ENCODE measurements around the gene EPB41L3. TPM values are rescaled to one million over a fixed set of nuclear protein-coding genes. Genes with fewer than 3 reads are reported as not detected.

Gene EPB41L3
- total RNA-seq (2014; rRNA removed; shearing (Covaris generic)) = 10.3 and 14.1 TPM in 2 replicates

DNA sequence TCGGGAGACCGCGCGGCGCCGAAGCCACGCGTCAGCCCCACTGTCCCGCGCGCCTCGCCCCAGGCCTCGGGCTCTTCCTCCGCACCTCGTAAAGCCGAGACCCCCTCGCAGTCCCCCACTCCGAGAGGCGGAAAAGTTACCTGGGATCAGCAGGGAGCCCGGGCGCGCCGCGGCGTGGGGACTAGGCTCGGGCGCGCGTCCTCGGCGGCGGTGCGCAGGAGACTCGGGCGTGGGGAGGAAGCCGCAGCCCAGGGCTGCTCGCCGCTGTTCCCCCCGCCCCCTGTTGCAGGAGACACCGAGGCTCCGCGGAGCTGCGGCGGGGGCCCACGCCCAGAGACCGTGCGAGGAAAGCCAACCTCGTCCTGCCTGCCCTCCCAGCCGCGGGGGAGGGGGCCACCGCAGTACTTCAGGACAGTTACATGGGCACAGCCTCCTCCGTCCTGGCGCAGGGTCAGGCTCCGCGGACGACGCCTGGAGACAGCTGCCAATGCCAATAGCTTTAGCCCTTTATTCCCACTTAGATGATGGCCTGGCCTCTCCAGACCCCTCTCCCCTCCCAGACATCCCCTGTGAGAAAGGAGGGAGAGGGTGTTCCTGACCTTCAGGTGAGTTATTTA is at the start of gene EPB41L3:
Gene EPB41L3, minus strand, starts transcription at position 225 of the 617 bp plus-strand sequence. CDS start 54,814 bp downstream, outside the sequence.
- no peak for DNase-seq (ENCODE audit: low spot score)

DNA sequence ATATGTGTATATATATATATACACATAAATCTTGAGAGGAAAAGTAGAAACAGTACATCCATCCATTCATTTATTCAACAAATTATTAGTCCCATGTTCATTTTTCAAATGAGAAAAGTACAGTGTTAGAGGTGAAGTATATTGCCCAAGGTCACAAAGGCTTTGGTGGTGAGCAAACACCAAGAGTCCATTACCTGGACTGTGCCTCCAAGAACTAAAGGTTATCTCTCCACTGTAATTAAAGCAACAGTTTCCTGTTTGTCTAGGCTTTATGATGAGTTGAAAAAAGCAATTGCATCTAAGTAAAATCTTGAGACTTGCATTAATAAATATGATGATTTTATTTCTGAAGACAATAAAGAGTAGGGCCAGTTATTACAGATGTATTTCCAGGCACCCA is 44.7 kb upstream of the EPB41L3 start:
- DNase-seq (ENCODE audit: low spot score) = no peak

DNA sequence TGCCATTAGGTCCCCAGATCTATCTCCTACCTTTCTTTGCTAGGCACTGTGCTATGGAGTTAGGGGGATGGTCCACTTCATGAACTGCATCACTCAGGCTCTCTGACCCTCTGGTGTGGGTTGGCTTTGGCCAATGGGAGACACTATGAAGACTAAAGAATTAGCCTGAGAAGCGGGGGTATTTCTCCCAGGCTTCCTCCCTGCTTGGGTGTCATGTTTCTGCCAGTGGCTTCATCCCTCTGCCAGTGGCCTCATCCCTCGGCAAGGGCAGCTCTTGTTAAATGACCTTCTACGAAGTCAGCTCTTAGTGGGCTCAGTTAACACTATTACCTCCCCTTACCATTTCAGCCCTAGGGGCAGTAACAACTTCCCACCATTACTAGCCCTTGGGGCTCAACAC is 41.9 kb upstream of the EPB41L3 start:
- no peak for DNase-seq (ENCODE audit: low spot score)

DNA sequence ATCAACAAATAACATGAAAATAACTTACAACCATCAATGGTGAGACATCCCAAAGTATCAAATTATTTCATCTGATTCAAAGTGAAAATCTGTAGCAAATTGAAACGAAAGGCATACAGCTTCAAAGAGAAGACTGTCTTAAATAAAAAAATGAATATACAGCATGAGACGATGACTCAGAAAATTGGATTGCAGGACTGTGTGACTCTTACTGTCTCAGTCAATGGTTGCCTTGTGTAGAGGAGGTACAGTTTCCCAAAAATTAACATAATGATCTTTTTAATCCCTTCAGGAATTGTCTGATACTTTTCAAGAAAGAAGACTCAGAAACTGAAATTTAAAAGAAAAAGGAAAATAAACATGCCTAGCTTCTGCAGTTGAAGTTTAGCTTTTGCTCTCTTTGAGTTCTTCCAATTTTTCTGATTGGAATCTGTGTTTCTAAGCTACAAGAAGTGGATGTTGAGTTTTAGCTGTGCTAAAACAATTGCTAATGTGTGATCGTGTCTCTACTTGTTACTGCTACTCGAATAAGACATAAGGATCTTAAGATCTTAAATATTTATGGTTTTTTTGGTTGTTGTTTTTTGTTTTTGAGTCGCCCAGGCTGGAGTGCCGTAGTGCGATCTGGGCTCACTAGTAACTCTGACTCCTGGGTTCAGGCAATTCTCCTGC is 41.1 kb upstream of the EPB41L3 start:
- DNase-seq (ENCODE audit: low spot score) = no peak

DNA sequence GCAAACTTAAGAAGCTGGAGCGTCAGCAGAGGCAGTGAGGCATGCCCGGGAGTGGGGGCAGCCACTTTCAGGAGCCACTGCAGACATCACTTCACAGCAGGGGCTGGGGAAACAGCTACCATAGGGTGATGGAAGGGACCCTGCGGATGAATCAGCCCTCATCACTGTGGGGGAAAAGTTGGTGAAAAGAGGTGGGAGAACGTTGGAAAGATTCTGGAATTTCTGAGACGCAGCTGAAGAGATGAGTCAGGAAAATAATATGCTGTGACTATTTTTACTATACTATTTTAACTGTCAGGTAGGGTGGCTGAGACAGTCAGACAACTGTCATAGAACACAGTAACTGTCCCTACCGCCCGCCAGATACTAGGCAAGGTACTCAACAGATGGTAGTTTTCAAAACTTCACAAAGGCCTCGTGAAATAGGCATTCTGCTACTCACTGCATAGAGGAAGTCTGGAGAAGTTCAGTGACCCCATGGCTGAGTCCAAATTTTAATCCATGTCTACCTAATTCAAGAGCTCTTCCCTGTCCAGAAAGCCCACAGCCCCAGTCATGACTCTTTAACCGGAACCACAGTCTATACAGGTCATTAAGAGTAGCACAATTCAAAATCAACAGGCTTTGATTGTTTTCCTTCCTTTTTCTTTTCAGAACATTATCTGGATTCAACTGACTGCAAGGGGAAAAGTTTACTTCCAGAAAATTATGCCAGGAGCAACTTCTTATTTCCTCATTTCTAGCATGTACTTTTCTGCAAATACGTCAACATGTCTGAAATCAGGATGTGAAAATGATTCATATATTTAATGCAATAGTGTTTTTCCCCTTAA is 39.3 kb upstream of the EPB41L3 start:
- DNase-seq (ENCODE audit: low spot score) = no peak

DNA sequence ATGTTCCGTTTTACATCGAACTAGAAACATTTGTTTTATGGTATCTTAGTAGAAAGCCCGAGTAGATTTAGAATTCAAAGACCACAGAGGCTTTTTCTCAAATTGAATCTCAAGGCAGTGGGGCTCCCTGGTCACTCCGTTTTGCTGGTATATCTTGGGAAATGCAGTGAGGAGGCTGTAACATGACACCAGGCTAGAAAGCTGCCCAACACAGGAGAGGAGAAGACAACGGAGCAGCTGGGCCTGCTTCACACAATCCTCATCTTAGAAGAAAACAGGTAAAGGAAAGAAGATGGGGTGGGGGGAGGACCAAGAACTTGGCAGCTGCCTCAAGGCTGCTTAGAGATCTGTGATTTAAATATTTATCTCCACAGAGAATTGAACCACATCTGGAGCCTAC is 38.3 kb upstream of the EPB41L3 start:
- peak; percentile 14 for DNase-seq (ENCODE audit: low spot score)

DNA sequence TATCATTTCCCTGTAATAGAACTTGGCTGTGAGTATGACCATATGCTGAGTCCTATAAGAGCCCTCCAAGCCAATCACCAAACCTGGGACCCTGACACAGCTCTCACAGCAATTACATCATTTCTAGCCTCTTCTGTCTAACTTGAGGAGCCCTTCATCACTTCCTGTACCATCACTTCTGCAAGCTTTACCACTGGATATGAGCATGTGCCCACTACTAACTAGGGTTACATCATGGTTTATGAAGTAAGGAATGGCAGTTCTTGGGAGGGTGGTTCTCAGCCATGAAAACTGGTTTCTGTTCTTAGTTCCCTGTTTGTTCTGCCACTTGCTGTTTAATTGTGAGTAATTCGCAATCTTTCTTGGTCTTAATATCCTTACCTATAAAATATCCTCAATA is 31.0 kb upstream of the EPB41L3 start:
- DNase-seq (ENCODE audit: low spot score) = no peak

DNA sequence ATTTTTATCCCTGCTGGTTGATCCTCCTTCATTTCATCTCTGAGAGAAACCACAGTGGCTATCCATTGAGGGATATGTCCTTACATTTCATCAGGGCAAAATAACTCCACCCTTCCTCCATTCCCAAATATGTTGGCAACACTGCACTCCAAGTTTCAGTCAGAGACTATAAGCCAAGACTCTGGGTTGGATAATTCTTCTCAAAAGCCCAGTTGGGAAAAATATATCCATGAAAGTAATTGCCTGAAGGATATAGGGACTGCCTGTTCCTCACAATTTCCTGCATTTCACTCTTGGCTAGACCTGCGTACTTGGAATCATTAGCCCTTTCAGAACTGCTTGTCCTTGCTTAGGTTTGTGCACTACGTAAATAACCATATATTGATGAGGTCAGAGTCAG is 27.9 kb upstream of the EPB41L3 start:
- no peak for DNase-seq (ENCODE audit: low spot score)

DNA sequence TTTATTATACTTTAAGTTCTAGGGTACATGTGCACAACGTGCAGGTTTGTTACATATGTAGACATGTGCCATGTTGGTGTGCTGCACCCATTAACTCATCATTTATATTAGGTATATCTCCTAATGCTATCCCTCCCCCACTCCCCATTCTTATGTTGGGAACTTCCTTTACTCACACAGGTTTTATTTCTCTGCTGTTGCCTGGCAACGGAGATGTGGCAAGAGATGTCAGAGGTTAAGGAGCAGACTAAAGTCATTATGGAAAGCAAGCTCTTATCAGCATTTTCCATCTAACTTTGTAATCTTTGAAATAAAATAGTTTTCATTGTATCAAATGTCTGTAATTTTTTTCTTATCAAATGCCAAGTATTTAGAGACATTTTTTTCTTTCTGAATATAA is 26.8 kb upstream of the EPB41L3 start:
- DNase-seq (ENCODE audit: low spot score) = peak; percentile 17

DNA sequence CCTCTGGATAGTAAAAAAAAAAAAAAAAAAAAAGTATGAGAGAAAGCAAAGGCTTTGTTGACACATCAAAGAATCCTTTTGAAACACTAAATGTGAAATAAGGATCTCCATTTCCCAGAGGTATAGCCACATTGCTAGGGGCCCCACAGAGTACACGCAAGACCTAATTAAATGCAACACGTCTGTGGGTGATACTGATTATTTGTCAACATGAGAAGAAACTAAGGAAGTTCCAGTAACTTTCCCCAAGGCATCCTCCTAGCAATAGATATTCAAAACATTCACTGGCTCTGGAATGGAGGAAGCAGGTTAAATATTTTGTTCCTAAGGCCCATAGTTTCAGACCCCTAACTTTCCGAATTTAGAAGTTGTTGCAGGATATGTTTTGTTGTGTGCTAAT is 24.6 kb upstream of the EPB41L3 start:
- no peak for DNase-seq (ENCODE audit: low spot score)

DNA sequence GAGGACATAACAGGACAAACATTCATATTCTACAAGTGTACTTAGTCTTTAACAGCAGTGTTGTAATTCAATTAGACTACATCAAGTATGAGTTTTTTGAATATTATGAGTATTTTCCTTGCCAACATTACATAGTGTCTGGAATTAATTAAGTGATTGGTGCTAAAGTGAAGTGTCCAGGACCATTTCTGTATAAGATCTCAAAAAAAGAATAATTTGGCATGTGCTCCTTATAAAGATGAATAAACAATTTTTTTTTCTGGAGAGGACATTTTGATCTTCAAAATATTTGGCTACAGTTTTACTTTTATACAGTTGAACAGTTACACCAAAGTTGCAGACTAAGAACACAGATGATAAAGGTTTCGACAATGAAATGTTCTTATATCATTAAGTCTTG is 15.1 kb upstream of the EPB41L3 start:
- DNase-seq (ENCODE audit: low spot score) = no peak

DNA sequence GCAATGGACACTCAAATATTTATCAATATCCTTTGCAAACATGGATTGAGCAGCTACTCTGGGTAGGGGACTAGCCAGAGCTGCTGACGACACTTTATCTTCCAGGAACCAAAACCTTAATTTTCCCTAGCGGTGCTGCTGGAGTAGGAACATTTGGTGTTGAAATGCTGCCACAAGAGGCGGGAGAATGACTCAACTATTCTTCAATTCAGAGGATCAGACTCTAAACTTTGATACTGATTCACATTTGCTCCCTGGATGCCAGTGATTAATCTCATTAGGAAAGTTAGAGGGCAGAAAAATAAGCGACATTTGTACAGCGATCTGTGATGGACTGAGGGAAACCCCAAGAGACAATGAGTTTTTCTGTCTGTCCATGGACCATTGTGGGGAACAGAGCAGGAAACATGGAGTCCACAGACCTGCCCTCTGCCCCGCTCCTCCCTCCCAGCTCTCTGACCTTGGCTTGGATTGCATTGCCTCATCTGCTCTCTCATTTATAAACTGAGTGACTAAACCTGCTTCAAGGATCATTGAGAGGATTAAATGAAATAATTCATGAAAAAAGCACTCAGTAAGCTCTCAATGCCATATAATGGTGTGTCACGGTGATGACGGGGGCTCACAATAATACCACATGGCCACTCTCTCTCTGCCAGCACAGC is 12.6 kb upstream of the EPB41L3 start:
- DNase-seq (ENCODE audit: low spot score) = no peak

DNA sequence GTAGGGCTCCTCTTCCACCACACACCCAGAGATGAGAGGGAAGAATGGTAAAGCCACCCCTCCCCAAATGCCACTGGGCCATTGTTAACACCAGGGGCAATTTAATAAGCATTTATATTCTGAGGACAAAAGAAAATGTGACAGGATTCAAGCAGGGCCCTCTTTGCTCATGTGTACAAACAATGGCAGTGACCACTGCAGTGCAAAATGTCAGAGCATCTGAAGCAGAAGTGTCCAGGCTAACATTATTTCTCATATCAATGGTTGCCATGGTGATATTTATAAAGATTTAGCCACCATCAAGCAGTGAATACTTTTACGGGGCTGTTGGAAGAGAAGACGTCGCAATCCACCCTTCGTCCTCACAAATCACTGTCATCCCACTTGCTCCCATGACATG is 10.8 kb upstream of the EPB41L3 start:
- no peak for DNase-seq (ENCODE audit: low spot score)

DNA sequence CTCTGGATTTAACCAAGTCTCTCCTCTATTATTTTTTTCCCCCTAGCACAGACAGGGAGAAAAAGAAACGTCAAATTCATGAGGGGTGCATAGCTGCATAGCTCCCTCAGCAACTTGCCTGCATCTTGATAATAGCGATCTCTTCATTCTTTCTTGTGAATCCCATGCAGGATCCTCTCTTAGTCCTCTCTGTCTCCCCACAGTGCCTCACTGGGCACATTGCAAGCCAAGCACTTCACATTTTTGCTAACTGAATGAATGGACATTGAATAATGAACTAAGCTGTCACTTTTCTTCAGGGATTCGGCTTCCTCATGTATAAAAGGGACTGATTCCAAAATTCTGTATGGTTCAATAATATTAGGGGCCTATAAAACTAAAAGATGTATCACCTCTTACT is 2.9 kb upstream of the EPB41L3 start:
- DNase-seq (ENCODE audit: low spot score) = peak; percentile 16

DNA sequence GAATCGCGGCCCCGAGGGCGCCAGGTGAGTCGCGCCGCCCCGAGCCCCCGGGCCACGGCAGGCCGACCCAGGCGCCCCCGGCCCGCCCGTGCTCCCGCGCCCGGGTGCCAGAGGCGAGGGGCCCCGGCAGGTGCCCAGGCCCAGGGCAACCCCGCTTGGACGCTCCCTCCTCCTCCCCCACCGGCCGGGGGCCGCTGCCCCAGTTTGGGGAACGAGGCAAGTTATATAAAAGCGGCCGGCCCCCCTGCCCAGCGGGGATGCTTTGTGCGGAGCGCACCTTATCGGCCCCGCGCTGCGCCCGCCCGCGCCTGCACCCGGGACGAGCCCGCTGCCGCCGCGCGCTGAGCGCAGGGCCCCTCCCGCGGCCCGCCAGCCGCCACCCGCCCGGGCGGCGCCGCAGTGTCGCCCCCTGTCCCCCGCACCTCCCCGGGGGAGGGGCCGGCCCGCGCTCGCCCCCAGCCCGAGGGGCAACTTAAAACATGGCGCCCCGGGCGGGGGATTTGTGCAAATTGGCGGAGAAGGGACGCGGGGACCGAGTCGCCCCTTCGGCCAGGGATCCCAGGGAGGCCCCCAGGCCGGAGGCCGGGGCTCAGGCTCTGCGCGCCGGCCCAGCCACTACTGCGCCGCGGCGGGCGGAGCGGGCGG is 639 bp downstream of the EPB41L3 start:
- DNase-seq (ENCODE audit: low spot score) = no peak

DNA sequence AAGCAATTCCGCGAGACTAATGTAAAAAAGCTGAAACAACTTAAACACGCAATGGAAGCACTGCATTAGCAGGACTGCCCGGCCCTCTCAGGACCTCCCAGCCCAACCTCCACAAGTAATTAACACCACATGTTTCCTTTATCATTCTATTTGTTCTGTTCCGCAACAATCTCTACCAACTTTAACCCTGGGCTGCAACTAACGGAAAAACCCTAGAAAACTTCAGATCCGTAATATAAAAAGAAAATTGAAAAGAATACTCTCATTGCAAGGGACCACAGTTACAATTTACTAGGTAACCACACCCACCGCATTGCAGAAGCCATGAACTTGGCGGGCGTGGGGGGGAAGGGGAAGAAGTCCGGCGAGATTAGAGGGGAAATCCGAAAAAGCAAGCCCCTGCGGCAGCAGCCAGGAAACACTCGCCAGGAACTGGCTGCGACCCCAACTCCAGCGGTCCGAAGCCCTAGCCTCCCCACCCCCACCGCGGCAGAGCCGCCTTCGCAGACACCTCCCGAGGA is 1.2 kb downstream of the EPB41L3 start:
- no peak for DNase-seq (ENCODE audit: low spot score)

DNA sequence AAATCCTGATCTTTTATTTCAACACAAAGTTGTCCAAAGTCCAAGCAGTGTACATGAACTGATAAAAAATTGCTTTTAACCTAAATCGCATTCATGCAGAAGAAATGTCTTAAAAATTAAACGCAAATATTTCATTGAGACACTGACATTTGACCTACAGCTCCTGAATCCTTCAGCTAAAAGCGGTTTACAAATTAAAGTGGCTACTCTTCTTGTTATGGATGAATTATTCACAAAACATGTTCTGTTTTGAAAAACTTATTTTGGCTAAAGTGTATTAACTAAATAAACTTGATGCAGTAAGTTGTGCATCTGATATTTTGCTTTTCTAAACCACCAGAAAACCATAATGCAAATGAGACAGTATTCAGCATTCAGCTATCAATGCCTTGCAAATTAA is 2.2 kb downstream of the EPB41L3 start:
- no peak for DNase-seq (ENCODE audit: low spot score)

DNA sequence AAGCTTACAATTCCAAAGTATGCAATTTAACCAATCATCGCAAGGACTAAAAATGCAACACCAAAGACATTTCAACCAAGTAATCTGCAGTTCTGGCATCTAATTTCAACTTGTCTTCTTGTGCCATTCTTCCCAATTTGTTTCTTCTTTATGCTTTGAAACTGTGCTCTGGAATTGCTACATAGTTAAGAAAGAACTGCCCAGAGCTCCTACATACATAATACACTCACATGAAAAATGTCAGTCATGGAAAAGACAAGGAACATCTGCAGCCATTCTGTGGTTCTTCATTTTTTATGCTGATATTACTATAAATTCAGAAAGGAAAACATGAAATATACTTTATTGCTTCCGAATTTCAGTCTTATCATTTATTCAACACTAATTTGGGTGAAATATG is 4.4 kb downstream of the EPB41L3 start:
- no peak for DNase-seq (ENCODE audit: low spot score)

DNA sequence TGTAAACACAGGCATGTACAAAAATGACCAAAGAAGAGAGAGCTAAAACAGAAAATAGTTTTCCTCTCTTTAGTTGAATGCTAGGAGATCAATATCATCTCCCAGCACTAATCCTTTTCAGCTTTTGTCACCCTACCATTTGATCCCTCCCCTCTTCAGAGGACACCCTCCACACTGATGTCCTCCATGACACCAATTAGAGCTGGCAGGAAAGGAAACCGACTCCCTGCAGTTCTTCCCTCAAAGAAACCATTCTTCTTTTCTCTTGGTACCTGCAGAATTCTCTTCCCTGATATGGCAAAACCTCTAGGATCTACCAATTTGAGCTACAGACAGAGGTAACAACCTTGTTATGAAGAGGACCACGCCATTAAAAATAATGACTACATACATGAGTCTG is 5.3 kb downstream of the EPB41L3 start:
- DNase-seq (ENCODE audit: low spot score) = no peak

DNA sequence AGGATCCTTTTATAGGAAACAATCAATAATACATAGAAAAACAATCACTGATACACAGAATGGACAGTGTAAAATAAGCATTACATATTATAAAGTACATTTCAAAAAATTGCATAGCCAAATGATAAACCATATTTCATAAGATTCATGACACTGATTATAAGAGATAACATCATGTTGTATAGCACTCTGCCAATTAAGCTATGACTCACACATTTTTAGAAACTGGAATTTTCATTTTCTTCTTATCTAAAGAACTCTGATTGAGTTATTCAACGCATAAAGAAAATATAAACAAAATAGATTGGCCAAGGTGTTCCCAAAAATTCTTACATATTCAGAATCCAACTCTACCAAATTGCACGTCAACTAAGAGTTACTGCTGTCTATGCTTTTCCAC is 5.9 kb downstream of the EPB41L3 start:
- no peak for DNase-seq (ENCODE audit: low spot score)

DNA sequence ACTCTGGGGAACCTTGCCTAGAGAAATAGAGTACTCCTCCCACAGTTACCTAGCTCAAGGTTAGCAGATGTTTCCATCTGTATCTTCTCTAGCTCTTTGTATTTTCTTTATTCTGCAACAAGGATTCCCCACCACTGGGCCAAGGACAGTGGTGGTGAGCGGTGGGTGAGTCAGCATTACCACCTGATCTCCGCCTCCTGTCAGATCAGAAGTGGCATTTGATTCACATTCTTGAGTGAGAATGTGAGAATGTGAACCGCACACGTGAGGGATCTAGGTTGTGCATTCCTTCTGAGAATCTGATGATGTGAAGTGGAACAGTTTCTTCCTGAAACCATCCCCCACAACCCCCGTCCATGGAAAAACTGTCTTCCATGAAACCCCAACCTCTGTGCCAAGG is 9.0 kb downstream of the EPB41L3 start:
- DNase-seq (ENCODE audit: low spot score) = no peak

DNA sequence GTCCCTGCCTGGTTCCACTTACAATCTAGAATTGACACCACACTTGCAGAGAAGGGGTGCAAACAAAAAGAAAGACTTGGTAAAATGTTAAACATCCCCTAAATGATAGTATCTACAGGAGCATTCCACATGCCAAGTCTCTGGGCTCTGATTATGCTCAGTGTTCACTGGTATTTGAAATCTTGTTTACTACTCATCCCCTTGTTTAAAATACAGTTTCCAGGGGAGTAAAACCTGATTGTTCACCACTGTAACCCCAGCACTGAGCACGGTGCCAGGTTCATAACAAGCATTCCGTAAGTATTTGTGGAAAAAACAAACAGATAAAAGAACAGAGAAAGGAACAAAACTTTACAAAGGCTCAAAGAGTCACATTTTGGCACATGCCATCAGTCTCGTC is 11.7 kb downstream of the EPB41L3 start:
- no peak for DNase-seq (ENCODE audit: low spot score)
